DMS79 (cell line): ENCODE data around the gene FRMD3.
"Not testable (repeated sequence)": the region's sequence is repeated elsewhere in the genome, so short reads cannot be mapped to it uniquely, and the experiment has no call there.

Source experiments
- DNase-seq: peaks from one replicate; lab custom pipeline; 2025; lab: John Stamatoyannopoulos, UW

The FRMD3 gene

DNA sequence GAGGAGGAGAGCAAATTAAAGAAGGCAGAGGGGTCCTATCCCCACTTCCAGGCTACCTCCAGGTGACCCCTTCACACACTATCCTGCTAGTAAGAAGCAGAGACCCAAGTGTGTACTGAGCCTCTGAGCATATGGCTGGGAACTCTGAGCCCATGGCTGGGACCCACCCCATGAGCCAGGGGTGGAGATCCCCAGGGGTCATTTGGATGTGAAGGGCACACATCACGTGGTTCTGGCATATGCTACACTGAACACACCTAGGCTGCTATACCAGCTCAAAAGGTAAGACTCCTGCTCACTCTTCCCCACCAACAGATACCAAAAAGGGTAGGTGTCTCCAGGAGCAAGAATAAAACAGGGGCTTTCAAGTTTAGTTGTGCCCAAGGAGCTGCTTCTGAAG lies 149.9 kb downstream of the FRMD3 start:
- no peak for DNase-seq

DNA sequence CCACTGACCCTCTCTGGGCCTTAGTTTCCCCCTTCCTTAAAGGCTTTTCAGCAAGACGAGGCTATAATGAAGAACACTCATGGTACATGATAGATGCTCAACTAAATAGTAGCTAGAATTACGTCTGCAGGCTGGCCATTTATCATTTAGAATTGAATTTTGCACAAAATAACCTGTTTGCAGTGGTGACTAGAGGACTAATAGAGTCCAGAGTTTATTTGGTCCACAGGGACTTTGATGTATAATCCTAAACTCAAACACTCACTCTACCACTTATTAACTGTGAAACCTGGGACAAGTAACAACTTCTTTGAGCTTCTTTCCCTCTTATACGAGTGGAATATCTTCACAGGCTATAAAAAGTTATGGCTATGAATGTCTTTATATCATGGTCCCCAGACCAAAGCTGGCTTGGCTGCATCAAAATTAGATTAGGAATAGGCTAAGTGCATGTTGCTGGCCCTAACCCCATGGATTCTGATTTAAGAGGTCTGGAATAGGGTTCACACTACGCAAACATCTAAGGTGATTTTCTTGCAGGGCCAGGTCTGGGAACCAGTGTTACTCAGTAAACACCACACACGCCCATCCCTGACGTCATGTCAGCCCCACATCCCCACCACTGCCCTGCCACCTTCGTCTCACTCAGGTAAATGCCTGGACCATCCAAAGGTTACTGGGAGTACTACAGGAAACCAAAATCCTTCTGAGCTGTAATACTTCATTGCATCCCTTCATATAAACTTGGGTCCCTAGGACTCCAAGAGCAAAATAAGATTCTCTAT lies 150.6 kb downstream of the FRMD3 start:
- no peak for DNase-seq

DNA sequence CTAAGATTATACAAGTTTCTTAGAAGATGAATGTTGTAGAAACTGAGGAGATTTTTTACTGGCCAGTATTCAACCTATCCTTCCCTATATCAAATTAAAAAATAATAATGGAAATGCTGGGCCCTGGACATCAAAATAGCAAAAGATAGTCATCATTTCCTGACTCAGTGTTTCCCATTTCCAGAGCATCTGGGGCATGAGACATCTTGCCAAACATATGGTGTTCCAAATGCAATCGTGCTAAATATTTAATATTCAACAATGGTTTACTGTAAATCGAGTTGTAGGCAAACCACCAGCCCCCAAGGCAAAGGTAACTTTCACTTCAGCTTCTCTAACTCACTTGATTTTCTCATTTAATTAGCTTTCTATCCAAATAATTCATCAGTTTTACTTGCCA lies 152.9 kb downstream of the FRMD3 start:
- DNase-seq, result no peak

DNA sequence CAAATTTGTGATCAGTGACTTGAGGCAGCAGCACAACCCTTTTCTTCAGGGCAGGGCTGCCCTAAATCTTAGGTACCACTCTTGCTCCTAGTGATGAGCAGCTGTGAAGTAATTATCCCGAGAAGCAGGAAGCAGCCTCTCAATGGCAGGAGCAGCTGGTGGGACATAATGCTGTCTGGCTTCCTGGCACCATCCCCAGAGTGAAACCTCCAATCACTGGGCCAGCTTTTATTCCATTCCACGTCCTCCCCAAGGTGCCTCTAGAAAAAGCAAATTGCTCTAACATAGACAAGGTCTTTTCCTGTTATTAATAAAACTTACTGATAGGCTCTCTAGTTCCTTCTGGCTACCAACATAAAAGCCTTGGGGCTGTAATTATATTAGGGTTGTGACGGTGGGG lies 154.0 kb downstream of the FRMD3 start:
- DNase-seq, result no peak

DNA sequence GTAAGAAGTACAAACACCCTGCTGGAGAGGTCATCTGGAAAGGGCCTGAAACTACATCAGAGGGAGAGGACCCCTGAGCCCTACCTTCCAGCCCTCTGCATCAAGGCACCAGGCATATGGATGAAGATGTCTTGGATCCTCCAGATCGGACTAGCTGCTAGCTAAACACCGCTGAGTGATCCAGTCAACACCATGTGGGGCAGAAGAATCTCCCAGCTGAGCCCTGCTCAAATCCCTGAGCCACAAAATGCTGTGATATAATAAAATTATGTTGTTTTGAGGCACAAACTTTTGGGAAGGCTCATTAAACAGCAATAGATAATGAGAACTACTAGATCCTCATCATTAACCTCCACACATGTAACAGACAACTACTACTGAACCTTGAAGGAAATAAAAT lies 155.2 kb downstream of the FRMD3 start:
- DNase-seq, result no peak

DNA sequence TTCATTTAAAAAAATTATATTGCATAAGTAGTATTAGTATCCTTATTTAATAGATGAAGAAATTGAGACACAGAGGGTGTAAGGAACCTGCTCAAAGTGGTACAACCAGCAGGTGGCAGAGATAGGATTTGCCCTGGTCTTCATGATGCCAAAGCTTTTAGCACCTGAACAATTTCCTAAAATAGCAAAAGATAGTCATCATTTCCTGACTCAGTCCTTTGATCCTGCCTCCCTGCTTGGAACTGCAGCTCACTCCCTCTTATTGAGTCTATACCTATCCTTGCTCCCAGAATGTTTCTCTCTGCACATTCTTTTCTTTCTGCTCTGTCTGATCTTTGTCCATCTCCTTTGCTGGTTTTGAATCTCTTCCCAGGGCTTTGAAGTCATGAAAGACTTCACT lies 155.8 kb downstream of the FRMD3 start:
- DNase-seq, result no peak

DNA sequence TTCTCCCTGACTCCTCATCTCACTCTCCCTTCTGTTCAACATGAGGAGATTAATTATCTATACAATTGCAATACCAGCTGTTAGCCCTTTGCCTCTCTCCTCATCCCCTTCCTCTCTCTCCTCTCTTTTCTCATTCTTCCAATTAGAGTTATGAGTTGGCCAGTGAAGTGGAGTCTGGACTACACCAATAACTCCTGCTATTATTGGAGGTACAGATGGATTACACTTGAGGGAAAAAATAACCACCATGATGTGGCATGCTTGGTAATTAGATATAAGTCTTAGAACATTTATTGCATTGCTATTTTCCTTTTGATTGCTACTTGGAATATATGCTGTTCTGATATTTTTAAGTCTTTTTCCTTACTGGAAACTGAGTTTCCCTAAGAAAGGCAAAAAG lies 159.2 kb downstream of the FRMD3 start:
- no peak for DNase-seq

DNA sequence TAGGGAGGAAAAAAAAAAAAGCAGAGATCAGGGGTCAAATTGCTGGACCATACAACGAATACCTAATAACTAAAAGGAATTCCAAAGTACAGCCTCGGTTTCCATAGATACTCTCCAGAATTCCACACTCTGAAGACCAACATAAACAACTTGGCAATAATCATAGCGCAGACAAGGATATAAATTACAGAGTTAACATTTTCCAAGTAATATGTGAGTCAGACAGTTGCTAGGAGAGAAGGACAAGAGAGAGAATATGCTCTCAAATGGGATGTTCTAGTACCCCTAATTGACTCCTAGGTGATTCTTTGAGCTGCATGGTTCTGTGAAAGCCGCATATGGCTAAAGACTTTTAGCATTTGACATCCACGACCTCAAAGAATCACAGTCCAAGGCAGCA lies 165.2 kb downstream of the FRMD3 start:
- no peak for DNase-seq

DNA sequence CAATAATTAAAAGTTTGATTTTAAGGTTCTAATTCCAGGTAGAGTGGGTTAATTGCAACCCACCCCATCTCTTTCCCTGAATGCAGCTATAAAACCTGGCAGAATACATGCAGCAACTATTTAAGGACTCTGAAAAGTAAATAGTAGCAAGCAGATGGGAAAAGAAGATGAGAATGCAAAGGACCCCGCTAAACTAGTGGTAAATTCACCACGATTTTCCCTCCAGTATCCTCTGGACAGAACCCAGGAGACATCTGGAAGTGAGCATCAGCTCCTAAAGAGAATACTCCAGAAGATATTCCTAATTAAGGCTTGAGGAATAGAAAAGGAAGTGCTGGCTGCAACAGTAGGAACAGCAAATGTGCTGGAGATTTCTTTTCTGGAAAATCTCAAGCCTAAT lies 170.9 kb downstream of the FRMD3 start:
- no peak for DNase-seq

DNA sequence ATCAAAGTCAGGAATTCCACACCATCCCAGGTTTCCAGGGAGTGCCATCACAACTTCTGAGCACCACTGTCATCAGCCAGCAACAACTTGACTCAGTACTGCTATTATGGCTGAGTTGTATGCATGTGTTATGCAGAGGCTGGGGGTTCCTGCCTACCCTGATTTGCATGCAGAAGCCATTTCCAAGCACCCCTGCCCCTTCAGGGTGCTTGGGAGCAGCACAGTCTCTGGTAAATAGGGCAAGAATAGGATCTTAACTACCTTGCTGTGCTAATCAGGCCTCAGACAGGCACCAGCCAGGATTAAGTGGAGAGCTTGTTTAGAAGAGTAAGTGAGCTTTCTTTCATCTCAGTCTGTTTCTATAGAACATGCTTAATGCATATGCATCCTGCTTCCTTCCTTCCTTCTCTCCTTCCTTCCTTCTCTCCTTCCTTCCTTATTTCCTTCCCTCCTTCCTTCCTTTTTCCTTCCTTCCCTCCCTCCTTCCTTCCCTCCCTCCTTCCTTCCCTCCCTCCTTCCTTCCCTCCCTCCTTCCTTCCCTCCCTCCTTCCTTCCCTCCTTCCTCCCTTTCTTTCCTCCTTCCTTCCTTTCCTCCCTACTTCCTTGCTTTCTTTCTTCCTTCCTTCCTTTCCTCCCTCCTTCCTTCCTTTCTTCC lies 175.7 kb downstream of the FRMD3 start:
- DNase-seq, result no peak

DNA sequence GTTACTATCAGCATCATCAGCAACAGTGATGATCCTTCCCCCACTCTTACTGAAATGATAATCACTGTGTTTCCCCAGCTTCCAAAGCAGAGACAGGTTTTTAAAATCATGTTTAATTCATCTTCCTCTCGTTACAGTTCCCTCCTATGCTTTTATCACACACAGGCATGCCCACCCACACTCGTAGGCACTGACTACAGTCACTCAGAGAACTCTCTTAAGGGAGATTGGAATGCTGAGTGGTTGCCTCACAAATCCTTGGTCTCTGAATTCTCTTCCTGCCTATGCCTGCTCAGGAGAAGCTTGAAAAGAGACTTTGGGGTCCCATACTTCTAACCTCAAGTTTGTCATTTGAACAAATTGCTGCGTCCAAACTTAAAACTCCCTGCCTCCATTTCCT lies 179.2 kb downstream of the FRMD3 start:
- no peak for DNase-seq

DNA sequence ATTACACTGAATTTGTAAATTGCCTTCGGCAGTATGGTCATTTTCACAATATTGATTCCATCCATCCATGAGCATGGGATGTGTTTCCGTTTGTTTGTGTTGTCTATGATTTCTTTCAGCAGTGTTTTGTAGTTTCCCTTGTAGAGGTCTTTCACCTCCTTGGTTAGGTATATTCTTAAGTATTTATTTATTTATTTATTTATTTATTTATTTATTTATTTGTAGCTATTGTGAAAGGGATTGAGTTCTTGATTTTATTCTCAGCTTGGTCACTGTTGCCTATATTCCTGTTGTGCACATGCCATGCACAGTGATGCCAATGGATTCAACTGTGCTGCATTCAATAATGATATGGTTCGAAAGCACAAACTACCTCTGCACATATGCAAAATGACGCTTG lies 179.7 kb downstream of the FRMD3 start:
- not testable (repeated sequence) for DNase-seq

DNA sequence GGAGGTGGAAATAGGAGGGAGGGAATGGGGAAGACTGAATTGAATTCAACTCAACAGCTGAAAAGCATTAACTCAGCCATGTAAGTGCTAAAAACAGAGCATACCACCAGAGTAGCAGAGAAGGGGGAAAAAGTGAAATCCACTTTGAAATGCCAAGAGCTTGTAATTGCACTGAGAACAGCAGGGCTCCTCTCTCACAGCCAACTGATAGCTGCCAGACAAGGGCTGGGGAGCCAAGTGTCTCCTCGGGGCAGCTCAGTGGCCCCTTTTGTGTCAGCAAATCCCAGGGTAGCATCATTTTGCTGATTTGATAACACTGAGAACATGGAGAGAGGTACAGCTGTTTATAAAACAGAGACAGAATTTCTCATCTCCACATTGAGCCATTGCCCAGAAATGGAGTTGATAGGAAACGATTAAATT lies 182.5 kb downstream of the FRMD3 start:
- DNase-seq, result no peak

DNA sequence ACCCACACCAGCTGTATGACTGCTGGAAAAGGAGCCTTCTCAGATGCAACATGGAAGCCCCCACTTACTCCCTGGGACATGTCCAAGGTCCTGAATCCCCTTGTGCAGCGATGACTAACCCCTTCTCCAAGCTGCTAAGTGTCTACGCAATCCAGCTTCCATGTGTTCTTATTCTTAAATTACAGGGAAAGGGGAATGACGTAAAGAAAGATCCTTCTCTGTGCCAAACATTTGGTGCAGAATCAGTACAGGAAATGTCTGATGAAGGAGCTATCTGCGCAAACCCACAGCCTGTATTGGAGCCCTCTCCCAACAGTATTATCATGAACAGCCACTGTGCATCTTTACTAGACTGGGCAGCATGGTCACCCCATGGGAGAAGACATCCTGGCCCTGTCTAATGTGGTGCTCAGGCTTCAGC lies 183.2 kb downstream of the FRMD3 start:
- no peak for DNase-seq

DNA sequence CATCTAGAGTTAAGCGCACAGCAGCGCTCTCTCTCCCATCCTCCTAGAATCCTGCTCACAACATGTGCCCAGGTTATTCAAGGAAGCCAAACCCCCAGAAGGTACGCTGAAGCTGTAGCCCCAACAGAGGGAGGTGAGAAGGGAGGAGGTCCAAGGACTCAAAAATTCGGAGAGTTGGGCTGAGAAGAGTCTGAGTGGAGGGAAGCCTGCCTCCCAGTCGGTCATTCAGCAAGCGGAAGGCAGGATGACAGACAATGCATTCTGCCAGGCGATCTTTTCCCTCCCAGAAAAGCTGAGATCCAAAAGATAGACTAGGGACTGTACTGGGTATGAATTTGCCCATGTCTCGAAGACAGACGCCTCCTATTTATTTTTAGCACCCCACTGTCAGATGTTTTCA lies 189.2 kb downstream of the FRMD3 start:
- DNase-seq, result no peak

DNA sequence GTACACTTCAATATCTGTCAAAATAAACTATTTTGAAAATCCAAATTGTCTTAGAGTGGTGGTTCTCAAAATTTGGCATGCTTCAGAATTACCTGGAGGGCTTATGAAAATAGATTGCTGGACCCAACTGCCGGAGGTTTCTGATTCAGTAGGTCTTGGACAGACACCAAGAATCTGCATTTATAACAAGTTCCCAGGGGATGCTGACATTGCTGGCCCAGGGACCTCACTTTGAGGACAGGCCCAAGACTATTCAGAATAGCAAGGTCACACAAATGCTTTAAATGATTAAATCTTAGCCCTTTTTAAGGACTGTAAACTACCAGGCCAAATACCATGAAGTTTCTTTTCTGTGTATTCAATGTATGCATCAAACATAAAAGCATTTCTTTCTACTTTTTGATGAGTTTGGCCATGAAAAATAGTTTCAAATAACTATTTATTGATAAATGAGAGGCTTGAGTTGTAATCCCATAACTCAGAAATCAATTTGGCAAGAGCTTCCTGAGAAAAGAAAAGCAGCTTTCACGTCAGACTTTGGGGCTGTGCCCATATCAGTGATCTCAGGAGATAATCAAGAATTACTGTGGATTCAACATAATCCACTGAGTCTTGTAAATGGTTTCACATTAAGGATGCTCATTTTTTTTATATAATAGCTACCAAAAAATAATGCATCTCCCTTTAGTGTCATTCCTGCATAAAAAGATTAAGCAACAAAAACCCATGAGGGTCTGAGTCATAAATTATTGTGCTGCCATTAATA lies 191.4 kb downstream of the FRMD3 start:
- no peak for DNase-seq

DNA sequence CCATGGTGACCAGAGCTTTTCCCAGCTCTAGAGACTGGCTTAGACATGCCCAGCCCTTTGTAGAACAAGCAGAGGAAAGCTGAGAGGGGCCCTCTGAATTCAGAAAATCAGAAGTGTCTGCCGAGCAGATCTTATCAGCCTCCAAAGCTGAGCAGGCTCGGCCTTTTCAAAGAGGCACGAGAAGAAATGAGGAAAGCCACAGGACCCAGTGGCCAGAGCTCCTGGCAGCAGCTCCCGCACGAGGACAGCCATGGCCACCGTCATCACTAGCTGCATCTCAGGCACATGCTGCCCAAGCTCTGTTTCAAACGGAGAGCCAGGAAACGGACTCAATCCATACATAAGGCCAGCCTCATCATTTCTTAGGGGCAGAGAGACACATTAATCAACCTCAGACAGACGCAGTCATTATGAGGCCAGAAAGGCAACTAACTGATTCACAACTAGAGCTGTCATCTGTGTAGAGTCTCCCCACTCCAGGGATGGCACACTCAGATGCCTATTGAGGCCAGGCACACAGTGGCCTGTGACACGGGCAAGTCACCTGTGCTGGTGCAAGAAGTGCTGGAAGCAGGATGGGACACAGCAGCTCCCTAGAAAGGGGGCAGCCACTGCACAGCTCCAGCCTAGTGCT lies 194.7 kb downstream of the FRMD3 start:
- DNase-seq, result no peak

DNA sequence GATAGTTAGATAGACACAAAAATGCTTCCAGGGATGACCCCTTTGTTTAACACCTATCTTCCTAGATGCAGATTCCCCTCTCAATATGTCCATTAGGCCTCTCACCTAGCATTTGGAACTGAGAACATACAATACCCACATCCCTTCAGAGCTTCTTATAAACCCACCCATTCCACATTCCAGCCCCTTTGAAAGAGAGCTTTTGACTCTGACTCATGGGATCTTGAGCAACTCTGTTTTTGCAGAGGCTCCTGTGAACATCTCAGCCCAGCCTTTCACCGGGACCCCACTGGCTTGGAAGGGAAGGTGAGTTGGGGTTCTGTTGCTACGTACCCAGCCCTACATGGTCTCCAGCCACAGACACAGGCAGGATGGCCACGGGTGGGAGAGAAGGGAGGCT lies 195.5 kb downstream of the FRMD3 start:
- DNase-seq, result no peak

DNA sequence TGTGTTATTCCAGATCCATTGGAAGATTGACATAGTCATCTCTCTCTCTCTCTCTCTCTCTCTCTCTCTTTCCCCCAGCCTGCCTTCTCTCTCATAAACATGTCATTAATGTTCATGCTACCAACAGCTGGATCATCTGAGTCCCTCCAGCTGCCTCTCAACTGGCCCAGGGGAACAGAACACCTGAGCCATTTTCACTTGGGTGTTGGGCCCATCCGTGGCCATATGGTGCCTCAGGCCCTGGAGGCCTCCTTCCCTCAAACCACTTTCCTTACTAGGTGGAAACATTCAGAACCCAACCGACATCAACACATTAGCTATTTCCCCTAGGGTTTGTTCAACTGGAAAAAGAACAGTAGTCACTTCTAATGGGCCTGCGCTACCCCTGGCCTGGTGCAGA lies 196.2 kb downstream of the FRMD3 start:
- DNase-seq, result no peak

DNA sequence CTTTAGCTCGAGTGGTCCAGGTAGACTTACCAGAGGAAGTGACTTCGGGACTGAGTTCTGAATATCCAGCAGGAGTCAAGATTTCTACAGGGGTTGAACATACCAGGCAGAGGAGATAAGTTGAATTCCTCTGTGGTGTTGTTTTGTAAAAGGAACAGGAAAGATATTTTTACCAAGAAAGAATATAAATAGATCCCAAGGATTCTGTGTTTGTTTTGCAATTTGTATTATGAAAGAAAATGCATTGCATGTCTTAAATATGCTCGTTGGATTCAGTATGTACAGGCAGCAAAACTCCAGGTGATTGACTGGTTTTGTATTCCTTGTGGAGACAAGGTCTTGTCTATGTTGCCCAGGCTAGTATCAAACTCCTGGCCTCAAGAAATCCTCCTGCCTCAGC lies 197.8 kb downstream of the FRMD3 start:
- DNase-seq, result no peak

DNA sequence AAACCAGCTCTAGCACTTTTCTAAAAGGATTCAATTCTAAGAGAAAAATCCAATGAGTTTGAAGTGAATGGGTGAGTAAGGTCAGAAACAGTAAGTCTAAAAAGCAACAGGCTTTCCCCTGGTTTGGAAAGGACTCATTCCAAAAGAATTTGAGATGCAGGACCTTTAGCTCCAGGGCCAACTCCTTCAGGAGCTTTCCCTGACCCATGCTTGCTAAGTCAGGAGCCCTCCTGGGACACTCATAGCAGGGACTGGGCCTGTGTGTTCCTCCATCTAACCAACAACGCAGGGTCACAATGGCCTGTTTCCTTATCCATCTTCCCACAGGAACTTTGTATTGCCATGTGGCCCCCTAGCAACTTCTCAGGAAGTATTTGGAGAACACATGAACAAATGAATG lies 198.8 kb downstream of the FRMD3 start:
- DNase-seq, result no peak

DNA sequence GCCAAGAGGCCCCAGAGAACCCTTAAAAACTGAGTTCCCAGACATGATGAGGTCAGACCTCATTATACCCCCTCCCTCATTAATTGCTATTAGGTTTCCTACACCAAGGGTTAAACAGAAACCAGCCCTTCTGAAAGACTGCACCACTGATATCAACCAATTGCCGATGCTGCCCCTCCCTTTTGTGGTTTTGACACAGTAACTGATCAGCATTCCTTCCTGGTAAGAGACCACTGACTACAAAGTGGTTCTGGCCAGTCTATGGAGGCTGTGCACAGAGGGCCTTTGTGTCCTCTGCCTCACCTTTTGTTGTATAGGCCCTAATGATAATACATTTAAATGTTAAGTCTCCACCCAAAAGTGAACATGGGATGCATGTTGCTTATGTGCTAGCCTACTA lies 201.5 kb downstream of the FRMD3 start:
- no peak for DNase-seq

DNA sequence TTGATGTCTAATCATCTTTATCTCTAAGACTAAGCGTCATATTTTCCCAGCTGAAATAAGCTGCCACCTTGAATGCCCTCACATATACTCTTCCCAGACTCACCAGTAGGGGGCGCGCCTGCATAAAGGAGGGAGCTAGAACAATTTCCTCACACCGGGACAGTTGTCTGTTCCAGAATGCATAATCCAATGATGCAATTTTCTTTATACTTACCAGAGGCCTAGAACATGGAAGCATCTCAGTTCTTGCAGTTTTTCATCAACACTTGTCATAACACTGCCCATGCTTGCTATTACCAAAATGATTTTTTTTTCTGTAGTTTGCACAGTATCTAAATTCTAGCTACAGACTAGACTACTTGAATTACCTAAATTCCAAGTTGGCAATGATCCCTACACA lies 203.9 kb downstream of the FRMD3 start:
- peak; percentile 13 for DNase-seq
